Ascending aorta (tissue), 2 donors: ENCODE data around the gene SRSF6. TPM values are rescaled to one million over a fixed set of nuclear protein-coding genes. Genes with fewer than 3 reads are reported as not detected.

Source experiments
- DNase-seq, 2 donors: peaks; one replicate each; pipeline ENCODE4 v3.0.0-alpha.2; 2019; ENCODE audit warnings: low spot score in 2 of 2
- H3K27ac ChIP-seq, 2 donors: fragments of 200-600 bp; sonication (generic); one replicate each; pipeline ENCODE4 v1.5.1; 2016 to 2017; ENCODE audit warnings: mild to moderate bottlenecking in 1 of 2
- H3K27me3 ChIP-seq: fragments of 200-600 bp; sonication (generic); one replicate; pipeline ENCODE4 v1.5.1; 2017
- H3K36me3 ChIP-seq, 2 donors: fragments of 200-600 bp; sonication (generic); one replicate each; pipeline ENCODE4 v1.5.1; 2016
- H3K4me1 ChIP-seq, 2 donors: fragments of 200-600 bp; sonication (generic); one replicate each; pipeline ENCODE4 v1.5.1; 2016 to 2017; ENCODE audit warnings: mild to moderate bottlenecking in 1 of 2
- H3K4me3 ChIP-seq, 2 donors: fragments of 200-600 bp; sonication (generic); one replicate each; pipeline ENCODE4 v1.5.1; 2016 to 2017; ENCODE audit warnings: mild to moderate bottlenecking in 1 of 2
- H3K9me3 ChIP-seq, 2 donors: fragments of 200-600 bp; sonication (generic); one replicate each; pipeline ENCODE4 v1.5.1; 2016
- intact Hi-C: fragments of 100-400 bp; cut with DNase I; formaldehyde crosslinking; loops from one replicate; pipeline ENCODE4 v1.15.1; 2023
- total RNA-seq: library from RNA; depleted of rRNA; stranded (reverse); fragments of >200 nt; gene quantifications from one replicate; pipeline ENCODE4 v1.1.0, GENCODE V29; 2016
- TF ChIP-seq, protein P1 (sequence below), 3 experiments: fragments of 200-600 bp in 2 of 3; fragments of 450-650 bp in 1 of 3; sonication (generic) in 2 of 3; IDR thresholded peaks; one replicate each; pipeline ENCODE4 v1.5.1; 2016 to 2019; ENCODE audit warnings: antibody characterized with exemption in 3 of 3, mild to moderate bottlenecking in 1 of 3, moderate library complexity in 1 of 3

The SRSF6 gene
- total RNA-seq, 1 donor from 2014 or later, result 23.9 TPM

- peaks cover 55 to 90% of the 10 kb centered on the region in 2 donors for H3K36me3 ChIP-seq
- no peaks in the 10 kb centered on the region for H3K27me3 ChIP-seq
- DNase-seq, result no peak
- TF ChIP-seq, protein P1, sequence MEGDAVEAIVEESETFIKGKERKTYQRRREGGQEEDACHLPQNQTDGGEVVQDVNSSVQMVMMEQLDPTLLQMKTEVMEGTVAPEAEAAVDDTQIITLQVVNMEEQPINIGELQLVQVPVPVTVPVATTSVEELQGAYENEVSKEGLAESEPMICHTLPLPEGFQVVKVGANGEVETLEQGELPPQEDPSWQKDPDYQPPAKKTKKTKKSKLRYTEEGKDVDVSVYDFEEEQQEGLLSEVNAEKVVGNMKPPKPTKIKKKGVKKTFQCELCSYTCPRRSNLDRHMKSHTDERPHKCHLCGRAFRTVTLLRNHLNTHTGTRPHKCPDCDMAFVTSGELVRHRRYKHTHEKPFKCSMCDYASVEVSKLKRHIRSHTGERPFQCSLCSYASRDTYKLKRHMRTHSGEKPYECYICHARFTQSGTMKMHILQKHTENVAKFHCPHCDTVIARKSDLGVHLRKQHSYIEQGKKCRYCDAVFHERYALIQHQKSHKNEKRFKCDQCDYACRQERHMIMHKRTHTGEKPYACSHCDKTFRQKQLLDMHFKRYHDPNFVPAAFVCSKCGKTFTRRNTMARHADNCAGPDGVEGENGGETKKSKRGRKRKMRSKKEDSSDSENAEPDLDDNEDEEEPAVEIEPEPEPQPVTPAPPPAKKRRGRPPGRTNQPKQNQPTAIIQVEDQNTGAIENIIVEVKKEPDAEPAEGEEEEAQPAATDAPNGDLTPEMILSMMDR (IDR thresholded peaks at IDR 0.05), result no peak
- H3K4me3 ChIP-seq, result no peak overlapping the region
- no peaks in the 10 kb centered on the region for H3K9me3 ChIP-seq
- H3K4me1 ChIP-seq, result peaks cover 4 to 11% of the 10 kb centered on the region in 2 donors
- intact Hi-C loops, result no loop called here
- no peak overlapping the region for H3K27ac ChIP-seq
Observed at GRCh38 chr20:43463527-43464218, 6.0 kb downstream of the SRSF6 start.

GRCh38 chr20:43464219-43464790, 6.6 kb downstream of the SRSF6 start:
- intact Hi-C loops, result no loop called here
- Histone ChIP-seq H3K9me3 (no peaks in the 10 kb centered on the region), H3K27ac (no peak overlapping the region), H3K4me3 (no peak overlapping the region), H3K4me1 (peaks cover 2 to 5% of the 10 kb centered on the region in 2 donors), H3K27me3 (no peaks in the 10 kb centered on the region), H3K36me3 (peaks cover 52 to 89% of the 10 kb centered on the region in 2 donors)
- DNase-seq, result no peak
- TF ChIP-seq, protein P1 (IDR thresholded peaks at IDR 0.05), result no peak

DNA sequence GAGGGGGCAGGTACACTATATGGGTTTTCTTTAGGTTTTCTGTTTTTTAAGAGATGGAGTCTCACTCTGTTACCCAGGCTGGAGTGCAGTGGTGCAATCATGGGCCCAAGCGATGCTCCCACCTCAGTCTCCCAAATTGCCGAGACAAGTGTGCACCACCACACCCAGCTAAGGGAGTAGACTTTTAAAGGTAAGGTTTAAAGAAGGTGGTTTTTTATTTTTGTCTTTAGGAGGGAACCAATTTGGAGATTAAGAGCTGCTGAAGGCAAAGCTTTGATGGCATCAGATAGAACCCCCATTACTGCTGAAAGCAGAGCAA, 7.9 kb downstream of the SRSF6 start:
- H3K9me3 ChIP-seq, result no peaks in the 10 kb centered on the region
- peaks cover 41 to 81% of the 10 kb centered on the region in 2 donors for H3K36me3 ChIP-seq
- intact Hi-C loops, result no loop called here
- H3K4me1 ChIP-seq, result peaks cover 0 to 5% of the 10 kb centered on the region in 2 donors
- H3K4me3 ChIP-seq, result no peak overlapping the region
- no peak overlapping the region for H3K27ac ChIP-seq
- DNase-seq, result no peak
- H3K27me3 ChIP-seq, result no peaks in the 10 kb centered on the region
- TF ChIP-seq, protein P1 (IDR thresholded peaks at IDR 0.05), result no peak

- DNase-seq, result no peak
- H3K27ac ChIP-seq, result no peak overlapping the region
Observed at GRCh38 chr20:43467589-43467988, 9.9 kb downstream of the SRSF6 start.

DNA sequence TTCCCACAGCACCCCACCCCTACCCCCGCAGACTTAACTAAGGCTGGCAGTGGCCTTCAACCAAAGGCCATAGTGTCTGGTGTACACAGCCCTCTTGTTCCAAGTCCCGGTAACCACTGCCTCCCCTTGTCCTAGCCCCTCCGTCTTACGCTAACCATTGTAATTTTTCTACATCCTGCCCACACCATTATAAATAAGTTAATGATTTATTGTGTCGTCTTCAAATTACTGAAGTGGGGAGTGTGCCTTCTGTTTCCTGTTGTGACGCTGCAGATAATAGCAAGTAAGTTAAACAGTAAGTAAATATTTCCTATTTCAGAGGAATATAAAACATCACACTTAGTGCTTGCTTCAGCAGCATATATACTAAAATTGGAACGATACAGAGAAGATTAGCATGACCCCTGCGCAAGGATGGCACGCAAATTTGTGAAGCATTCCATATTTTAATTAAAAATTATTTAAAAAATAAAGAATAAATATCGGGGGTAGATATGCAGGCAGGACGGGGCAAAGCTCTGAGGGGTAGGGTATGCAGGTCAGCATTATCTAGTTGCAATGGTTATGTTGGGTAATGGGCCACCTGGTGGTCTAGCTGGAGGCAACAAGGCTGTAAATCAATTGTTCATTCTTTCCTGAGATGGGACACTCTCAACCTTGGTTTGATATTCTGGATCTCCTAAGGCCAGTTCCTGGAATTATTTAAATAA, 15.1 kb downstream of the SRSF6 start:
- no peak overlapping the region for H3K4me3 ChIP-seq
- H3K27me3 ChIP-seq, result no peaks in the 10 kb centered on the region
- no peaks in the 10 kb centered on the region for H3K4me1 ChIP-seq
- H3K9me3 ChIP-seq, result no peaks in the 10 kb centered on the region
- TF ChIP-seq, protein P1 (IDR thresholded peaks at IDR 0.05), result no peak
- intact Hi-C loops, result no loop called here
- peaks cover 0 to 14% of the 10 kb centered on the region in 2 donors for H3K36me3 ChIP-seq
- no peak for DNase-seq
- H3K27ac ChIP-seq, result no peak overlapping the region

More at GRCh38 chr20:43467589-43467988, 9.9 kb downstream of the SRSF6 start:
- Histone ChIP-seq H3K4me3 (no peak overlapping the region), H3K36me3 (peaks cover 21 to 61% of the 10 kb centered on the region in 2 donors), H3K9me3 (no peaks in the 10 kb centered on the region), H3K27me3 (no peaks in the 10 kb centered on the region), H3K4me1 (no peaks in the 10 kb centered on the region)
- intact Hi-C loops, result no loop called here
- TF ChIP-seq, protein P1 (IDR thresholded peaks at IDR 0.05), result no peak
